LNCAP (cell line): ENCODE data around the gene CHST9.

ENCODE experiments used
- CTCF ChIP-seq: fragments of 450-650 bp; IDR thresholded peaks from 2 replicates; pipeline ENCODE4 v1.5.1; 2017; ENCODE audit warnings: mild to moderate bottlenecking

The CHST9 gene

GRCh38 chr18:27130065-27130630 lies 55.0 kb downstream of the CHST9 start:
- no peak for TF ChIP-seq CTCF

- no peak for TF ChIP-seq CTCF
Measured at GRCh38 chr18:27124196-27124595, 60.9 kb downstream of the CHST9 start.

DNA sequence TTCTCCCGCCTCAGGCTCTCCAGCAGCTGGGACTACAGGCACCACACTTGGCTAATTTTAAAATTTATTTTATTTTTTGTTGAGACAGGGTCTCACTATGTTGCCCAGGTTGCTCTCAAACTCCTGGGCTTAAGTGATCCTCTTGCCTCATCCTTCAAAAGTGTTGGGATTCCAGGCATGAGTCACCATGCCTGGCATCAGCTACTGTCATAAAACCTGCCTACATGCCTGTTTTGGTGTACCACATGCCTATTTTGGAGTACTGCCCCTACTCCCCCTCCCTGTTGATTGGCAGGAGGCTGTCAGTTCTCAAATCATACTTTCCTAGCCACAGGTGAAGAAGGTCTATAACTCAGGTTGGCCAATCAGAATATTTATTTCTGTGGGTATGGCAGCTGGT lies 64.0 kb downstream of the CHST9 start:
- TF ChIP-seq CTCF: no peak

DNA sequence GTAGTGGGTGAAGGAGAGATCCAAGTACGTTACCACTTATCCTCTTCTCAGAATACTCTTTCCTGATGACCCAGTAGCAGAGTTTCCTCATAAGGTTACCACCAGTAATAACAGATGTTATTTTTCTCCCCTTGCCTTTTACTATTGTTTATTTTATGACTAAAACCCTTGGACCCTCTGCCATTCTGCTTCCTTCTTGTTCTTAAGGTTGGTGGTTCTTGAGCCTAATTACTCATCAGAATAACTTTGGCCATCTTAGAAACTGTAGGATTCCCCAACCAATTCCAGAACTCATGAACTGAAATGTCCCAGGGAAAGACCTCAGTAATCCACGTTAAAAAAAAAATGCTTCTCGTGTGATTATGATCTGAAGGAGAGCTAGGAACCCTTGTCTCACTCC lies 64.9 kb downstream of the CHST9 start:
- no peak for TF ChIP-seq CTCF

DNA sequence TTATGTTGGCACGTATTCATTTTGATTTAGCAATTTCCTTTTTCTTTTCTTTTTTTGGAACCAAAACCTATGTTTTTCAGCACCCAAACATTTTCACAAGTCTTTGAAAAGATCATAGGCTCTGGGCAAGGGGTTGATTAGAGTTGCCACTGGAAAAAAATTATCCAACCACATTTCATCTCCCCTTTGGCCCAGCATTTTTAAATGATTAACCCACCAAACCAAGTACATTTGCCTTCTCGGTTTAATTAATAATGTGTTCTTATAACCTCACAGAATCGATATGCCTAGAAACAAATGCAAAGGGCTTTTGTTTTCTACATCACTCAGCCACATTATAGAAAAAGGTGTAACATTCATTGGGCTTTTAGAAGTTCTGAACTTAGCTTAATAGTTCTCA lies 66.1 kb downstream of the CHST9 start:
- TF ChIP-seq CTCF: no peak

DNA sequence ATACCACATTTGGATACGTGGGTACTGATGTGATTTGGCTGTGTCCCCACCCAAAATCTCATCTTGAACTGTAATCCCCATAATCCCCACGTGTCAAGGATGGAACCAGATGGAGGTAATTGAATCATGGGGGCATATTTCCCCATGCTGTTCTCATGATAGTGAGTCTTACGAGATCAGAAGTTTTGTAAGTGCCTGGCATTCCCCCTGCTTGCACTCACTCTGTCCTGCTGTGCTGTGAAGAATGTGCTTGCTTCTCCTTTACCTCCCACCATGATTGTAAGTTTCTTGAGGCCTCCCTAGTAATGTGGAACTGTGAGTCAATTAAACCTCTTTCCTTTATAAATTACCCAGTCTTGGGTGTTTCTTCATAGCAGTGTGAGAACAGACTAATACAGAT lies 70.3 kb downstream of the CHST9 start:
- TF ChIP-seq CTCF: no peak

DNA sequence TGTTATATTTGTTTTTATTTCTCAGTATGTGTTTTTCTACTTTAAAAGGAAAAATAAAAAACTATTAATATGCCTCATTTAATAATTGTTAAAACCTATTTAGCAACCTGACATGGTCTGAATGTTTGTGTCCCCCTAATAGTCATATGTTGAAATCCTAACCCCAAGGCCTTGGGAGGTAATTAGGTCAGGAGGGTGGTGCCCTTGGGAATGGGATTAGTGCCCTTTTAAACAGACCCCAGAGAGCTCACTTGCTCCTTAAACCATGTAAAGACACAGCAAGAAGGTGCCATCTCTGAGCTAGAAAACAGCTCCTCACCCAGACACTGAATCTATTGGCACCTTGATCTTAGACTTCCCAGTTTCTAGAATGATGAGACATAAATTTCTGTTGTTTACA lies 71.8 kb downstream of the CHST9 start:
- no peak for TF ChIP-seq CTCF

- no peak for TF ChIP-seq CTCF
Measured at GRCh38 chr18:27110319-27110718, 74.8 kb downstream of the CHST9 start.
